Body of pancreas (tissue), 4 donors: ENCODE results near the gene ARHGAP42. TPM values are rescaled to one million over a fixed set of nuclear protein-coding genes. Genes with fewer than 3 reads are reported as not detected.

Experiments used
- ATAC-seq: fragments of 150-250 bp; one replicate; pipeline ENCODE4 v1.9.1; 2016
- DNase-seq, 4 donors: peaks; one replicate each; pipeline ENCODE4 v3.0.0-alpha.2; 2019
- H3K27ac ChIP-seq, 4 donors: fragments of 200-600 bp; sonication (generic); 1 replicate in 3 of 4; 2 replicates in 1 of 4; pipeline versions ENCODE4 v1.5.1 to v1.6.1; 2016 to 2019; ENCODE audit warnings: mild to moderate bottlenecking in 1 of 4, mixed read lengths in 1 of 4, moderate library complexity in 1 of 4
- H3K27me3 ChIP-seq, 2 donors: fragments of 200-600 bp; sonication (generic); one replicate each; pipeline ENCODE4 v1.6.0; 2016; ENCODE audit warnings: mild to moderate bottlenecking in 1 of 2
- H3K36me3 ChIP-seq, 2 donors: fragments of 200-600 bp; sonication (generic); replicated peaks in 1 of 2; 2 replicates each; pipeline ENCODE4 v1.5.1; 2016; ENCODE audit warnings: low read depth in 2 of 2; ENCODE audit not compliant: insufficient read depth in 1 of 2
- H3K4me1 ChIP-seq: fragments of 200-600 bp; sonication (generic); one replicate; pipeline ENCODE4 v1.6.0; 2016
- H3K4me3 ChIP-seq, 2 donors: fragments of 200-600 bp; sonication (generic); 1 replicate in 1 of 2; 2 replicates in 1 of 2; pipeline ENCODE4 v1.5.1; 2016 to 2019
- H3K9me3 ChIP-seq, 3 donors: fragments of 200-600 bp; sonication (generic); 1 replicate in 2 of 3; 2 replicates in 1 of 3; pipeline ENCODE4 v1.5.1; 2016
- CTCF ChIP-seq, 7 experiments: fragments of 450-650 bp in 4 of 7; fragments of 200-600 bp in 3 of 7; sonication (generic) in 3 of 7; IDR thresholded peaks; one replicate each; pipeline ENCODE4 v1.5.1; 2016 to 2019; ENCODE audit warnings: antibody characterized with exemption in 7 of 7
- POLR2A ChIP-seq, 3 donors: fragments of 450-650 bp; IDR thresholded peaks; one replicate each; pipeline ENCODE4 v1.6.1; 2016; ENCODE audit warnings: antibody characterized with exemption in 3 of 3, mild to moderate bottlenecking in 2 of 3
- WGBS, 2 donors: methylation state at CpG; one replicate each; pipeline ENCODE4 v1.1.5; 2017; 5-methylcytosine and 5-hydroxymethylcytosine counted together
- intact Hi-C: fragments of 100-400 bp; cut with DNase I; formaldehyde crosslinking; loops from one replicate; pipeline ENCODE4 v1.15.1; 2023
- total RNA-seq, 2 donors: library from RNA; depleted of rRNA; stranded (reverse); fragments of >200 nt; gene quantifications; one replicate each; pipeline ENCODE4 v1.1.0, GENCODE V29; 2016

Gene ARHGAP42
- total RNA-seq, 2 donors from 2014 or later, result 3.6 to 4.7 TPM

- WGBS, 2 donors, result 74 to 85% methylated on average over 3 of the region's 3 CpGs
- ATAC-seq (no peak), DNase-seq (no peak)
- no peak overlapping the region for H3K4me3 ChIP-seq
- H3K27ac ChIP-seq, result peak overlapping the region in 1 of 4 donors; percentile 8
- intact Hi-C loops, result no loop called here
- TF ChIP-seq POLR2A (IDR thresholded peaks at IDR 0.05), result no peak
- no peak for TF ChIP-seq CTCF (IDR thresholded peaks at IDR 0.05)
- H3K9me3 ChIP-seq, result no peaks in the 10 kb centered on the region
- no peaks in the 10 kb centered on the region for H3K27me3 ChIP-seq
- peaks cover 15% of the 10 kb centered on the region for H3K4me1 ChIP-seq
- H3K36me3 ChIP-seq, result no peaks in the 10 kb centered on the region
Measured at GRCh38 chr11:100715165-100715761, 28.2 kb downstream of the ARHGAP42 start.

GRCh38 chr11:100716838-100717237 lies 29.8 kb downstream of the ARHGAP42 start:
- Histone ChIP-seq H3K27ac (no peak overlapping the region), H3K4me3 (no peak overlapping the region), H3K9me3 (no peaks in the 10 kb centered on the region), H3K36me3 (no peaks in the 10 kb centered on the region), H3K4me1 (peaks cover 15% of the 10 kb centered on the region), H3K27me3 (no peaks in the 10 kb centered on the region)
- WGBS, 2 donors, result 78 to 82% methylated on average over 3 of the region's 3 CpGs
- no peak for TF ChIP-seq CTCF (IDR thresholded peaks at IDR 0.05)
- no peak for TF ChIP-seq POLR2A (IDR thresholded peaks at IDR 0.05)
- no peak for ATAC-seq
- intact Hi-C loops, result no loop called here
- DNase-seq, result no peak

GRCh38 chr11:100719362-100719761 lies 32.3 kb downstream of the ARHGAP42 start:
- no peaks in the 10 kb centered on the region for H3K27me3 ChIP-seq
- H3K4me1 ChIP-seq, result peaks cover 15% of the 10 kb centered on the region
- WGBS, 2 donors, result 8 to 9% methylated on average over 2 of the region's 2 CpGs
- DNase-seq (peak in 2 of 4 donors; percentile 13 to 16), ATAC-seq (peak; percentile 62)
- H3K9me3 ChIP-seq, result no peaks in the 10 kb centered on the region
- no peak overlapping the region for H3K4me3 ChIP-seq
- H3K36me3 ChIP-seq, result no peaks in the 10 kb centered on the region
- TF ChIP-seq POLR2A (IDR thresholded peaks at IDR 0.05) (no peak), CTCF (IDR thresholded peaks at IDR 0.05) (no peak)
- intact Hi-C loops, result no loop called here
- peak overlapping the region in 3 of 4 donors; percentile 3 to 79 (median 76) for H3K27ac ChIP-seq

- peak; percentile 56 to 80 (median 63) for DNase-seq
- no peaks in the 10 kb centered on the region for H3K27me3 ChIP-seq
- intact Hi-C loops, result no loop called here
Measured at GRCh38 chr11:100719809-100720221, 32.7 kb downstream of the ARHGAP42 start.

More at GRCh38 chr11:100719809-100720221, 32.7 kb downstream of the ARHGAP42 start:
- Histone ChIP-seq H3K27ac (peak overlapping the region; percentile 3 to 79 (median 58)), H3K4me1 (peaks cover 15% of the 10 kb centered on the region), H3K9me3 (no peaks in the 10 kb centered on the region), H3K4me3 (no peak overlapping the region), H3K36me3 (no peaks in the 10 kb centered on the region)
- WGBS, 2 donors, result 39 to 43% methylated on average over 3 of the region's 3 CpGs
- TF ChIP-seq CTCF (IDR thresholded peaks at IDR 0.05), result no peak
- no peak for TF ChIP-seq POLR2A (IDR thresholded peaks at IDR 0.05)
- ATAC-seq, result peak; percentile 94
